Thymus (tissue), 11 donors: ENCODE results near the gene SDS. TPM values are rescaled to one million over a fixed set of nuclear protein-coding genes. Genes with fewer than 3 reads are reported as not detected.

Experiments used
- DNase-seq, 9 donors: peaks; one replicate each; pipeline ENCODE4 v3.0.0-alpha.2; 2013; ENCODE audit warnings: low spot score in 9 of 9, low read depth in 6 of 9, missing footprints in 1 of 9
- H3K27ac ChIP-seq, 2 donors: one replicate each; pipeline ENCODE4 v1.5.1; 2013; ENCODE audit warnings: control low read depth in 1 of 2, low read depth in 1 of 2, low read length in 1 of 2, mild to moderate bottlenecking in 1 of 2, moderate library complexity in 1 of 2
- H3K27me3 ChIP-seq, 2 donors: one replicate each; pipeline ENCODE4 v1.5.1; 2013; ENCODE audit warnings: low read length in 1 of 2; ENCODE audit not compliant: control insufficient read depth in 2 of 2, insufficient read depth in 1 of 2
- H3K36me3 ChIP-seq, 2 donors: one replicate each; pipeline ENCODE4 v1.5.1; 2013; ENCODE audit warnings: low read length in 1 of 2, mild to moderate bottlenecking in 1 of 2, moderate library complexity in 1 of 2; ENCODE audit not compliant: control insufficient read depth in 2 of 2, insufficient read depth in 2 of 2
- H3K4me1 ChIP-seq, 2 donors: one replicate each; pipeline ENCODE4 v1.5.1; 2013; ENCODE audit warnings: low read length in 2 of 2; ENCODE audit not compliant: control insufficient read depth in 2 of 2, insufficient read depth in 2 of 2
- H3K4me3 ChIP-seq, 2 donors: one replicate each; pipeline ENCODE4 v1.5.1; 2013; ENCODE audit warnings: low read length in 2 of 2, control low read depth in 1 of 2, mild to moderate bottlenecking in 1 of 2
- H3K9me3 ChIP-seq, 2 donors: one replicate each; pipeline ENCODE4 v1.5.1; 2013; ENCODE audit warnings: low read length in 1 of 2, mild to moderate bottlenecking in 1 of 2; ENCODE audit not compliant: control insufficient read depth in 2 of 2, insufficient read depth in 1 of 2
- WGBS: extraction: QIAGEN DNeasy Blood & Tissue Kit; methylation state at CpG from one replicate; pipeline ENCODE4 v1.1.7; 2013; 5-methylcytosine and 5-hydroxymethylcytosine counted together
- polyA plus RNA-seq: library from polyadenylated mRNA; stranded (reverse); fragments of 200-250 nt; gene quantifications from one replicate; pipeline ENCODE4 v1.2.3, GENCODE V29; 2013
- total RNA-seq: library from RNA; stranded (reverse); fragments of 120-200 nt; gene quantifications from one replicate; pipeline ENCODE4 v1.2.4, GENCODE V29; 2013
- donor health status: healthy.

SDS gene
- total and polyA plus RNA-seq, 2 donors: 0.52 to 26.3 TPM

GRCh38 chr12:113396200-113396599 lies 7.5 kb downstream of the SDS start:
- Histone ChIP-seq H3K4me1 (no peaks in the 10 kb centered on the region), H3K4me3 (no peak overlapping the region), H3K27me3 (peaks cover 0 to 2% of the 10 kb centered on the region in 2 donors), H3K27ac (no peak overlapping the region), H3K9me3 (peaks cover 0 to 6% of the 10 kb centered on the region in 2 donors), H3K36me3 (no peaks in the 10 kb centered on the region)
- DNase-seq: no peak

GRCh38 chr12:113395119-113395518 lies 8.6 kb downstream of the SDS start:
- Histone ChIP-seq H3K27me3 (peaks cover 0 to 2% of the 10 kb centered on the region in 2 donors), H3K4me1 (no peaks in the 10 kb centered on the region), H3K27ac (no peak overlapping the region), H3K4me3 (no peak overlapping the region), H3K9me3 (peaks cover 0 to 6% of the 10 kb centered on the region in 2 donors), H3K36me3 (no peaks in the 10 kb centered on the region)
- no peak for DNase-seq
- WGBS: 85% methylated on average over 5 of the region's 5 CpGs

GRCh38 chr12:113393749-113394148 lies 9.9 kb downstream of the SDS start:
- Histone ChIP-seq H3K4me1 (no peaks in the 10 kb centered on the region), H3K9me3 (peaks cover 0 to 6% of the 10 kb centered on the region in 2 donors), H3K4me3 (no peak overlapping the region), H3K27me3 (peaks cover 0 to 2% of the 10 kb centered on the region in 2 donors), H3K36me3 (no peaks in the 10 kb centered on the region), H3K27ac (no peak overlapping the region)
- WGBS: 93% methylated on average over 5 of the region's 5 CpGs
- DNase-seq: no peak

GRCh38 chr12:113392988-113393579 lies 10.6 kb downstream of the SDS start:
- Histone ChIP-seq H3K9me3 (peaks cover 0 to 6% of the 10 kb centered on the region in 2 donors), H3K27me3 (peaks cover 0 to 2% of the 10 kb centered on the region in 2 donors), H3K4me3 (no peak overlapping the region), H3K36me3 (peaks cover 0 to 2% of the 10 kb centered on the region in 2 donors), H3K4me1 (no peaks in the 10 kb centered on the region), H3K27ac (no peak overlapping the region)
- no peak for DNase-seq
- 93% methylated on average over 17 of the region's 17 CpGs for WGBS

GRCh38 chr12:113392520-113392919 lies 11.2 kb downstream of the SDS start:
- DNase-seq: no peak

GRCh38 chr12:113391650-113392337 lies 11.9 kb downstream of the SDS start:
- Histone ChIP-seq H3K9me3 (peaks cover 0 to 6% of the 10 kb centered on the region in 2 donors), H3K27ac (no peak overlapping the region), H3K4me3 (no peak overlapping the region), H3K4me1 (no peaks in the 10 kb centered on the region), H3K36me3 (peaks cover 0 to 2% of the 10 kb centered on the region in 2 donors), H3K27me3 (no peaks in the 10 kb centered on the region)
- WGBS: 96% methylated on average over 9 of the region's 9 CpGs
- DNase-seq: no peak

More at GRCh38 chr12:113392520-113392919, 11.2 kb downstream of the SDS start:
- Histone ChIP-seq H3K9me3 (peaks cover 0 to 6% of the 10 kb centered on the region in 2 donors), H3K27ac (no peak overlapping the region), H3K4me3 (no peak overlapping the region), H3K36me3 (peaks cover 0 to 2% of the 10 kb centered on the region in 2 donors), H3K27me3 (peaks cover 0 to 2% of the 10 kb centered on the region in 2 donors), H3K4me1 (no peaks in the 10 kb centered on the region)
- WGBS: 95% methylated on average over 7 of the region's 7 CpGs

- no peak for DNase-seq
- H3K36me3 ChIP-seq: peaks cover 0 to 2% of the 10 kb centered on the region in 2 donors
- over 99% methylated on average over 3 of the region's 3 CpGs for WGBS
These were observed 12.5 kb downstream of the SDS start for GRCh38 chr12:113391145-113391544.

GRCh38 chr12:113390064-113391043 lies 13.3 kb downstream of the SDS start:
- 97% methylated on average over 6 of the region's 6 CpGs for WGBS
- no peaks in the 10 kb centered on the region for H3K27me3 ChIP-seq
- no peak for DNase-seq
- H3K27ac ChIP-seq: no peak overlapping the region
- H3K36me3 ChIP-seq: peaks cover 0 to 2% of the 10 kb centered on the region in 2 donors
- peaks cover 0 to 6% of the 10 kb centered on the region in 2 donors for H3K9me3 ChIP-seq
- no peak overlapping the region for H3K4me3 ChIP-seq
- H3K4me1 ChIP-seq: no peaks in the 10 kb centered on the region

More at GRCh38 chr12:113391145-113391544, 12.5 kb downstream of the SDS start:
- H3K9me3 ChIP-seq: peaks cover 0 to 6% of the 10 kb centered on the region in 2 donors
- no peak overlapping the region for H3K4me3 ChIP-seq
- no peaks in the 10 kb centered on the region for H3K27me3 ChIP-seq
- H3K27ac ChIP-seq: no peak overlapping the region
- no peaks in the 10 kb centered on the region for H3K4me1 ChIP-seq
